HCT116 (cell line): Measurements from ENCODE around the gene ARRDC5. TPM values are rescaled to one million over a fixed set of nuclear protein-coding genes. Genes with fewer than 3 reads are reported as not detected.

Source experiments
- ATAC-seq: fragments of 200-7000 bp; cut with Tn5 transposase; 2 replicates; pipeline ENCODE4 v1.9.1; 2020; ENCODE audit warnings: mild to moderate bottlenecking, moderate library complexity
- BruUV-seq: library from RNA; stranded (reverse); fragments of 400-500 nt; replicated peaks from 2 replicates; lab custom pipeline; 2021; lab: Mats Ljungman, UMichigan
- CTCF ChIA-PET: fragments of 300-600 bp; sonication (Branson Sonifier 250); formaldehyde crosslinking; loops from one replicate; lab custom pipeline; 2021; ENCODE audit warnings: antibody characterized with exemption; lab: Charles Lee
- POLR2A ChIA-PET: fragments of 300-600, 350-600 bp; sonication (Branson Sonifier 250); formaldehyde crosslinking; loops from one replicate; lab custom pipeline; 2021; ENCODE audit warnings: antibody characterized with exemption; lab: Charles Lee
- RAD21 ChIA-PET, 2 experiments: fragments of 300-600 bp; sonication (Branson Sonifier 250); formaldehyde crosslinking; loops; one replicate each; lab custom pipeline; 2023; ENCODE audit warnings: low total read pairs in 2 of 2; ENCODE audit not compliant: uncharacterized antibody in 2 of 2, unreplicated experiment in 2 of 2, low non-redundant PET in 1 of 2; lab: Charles Lee
- DNase-seq: peaks from one replicate; pipeline ENCODE4 v3.0.0-alpha.2; 2010; ENCODE audit warnings: low read depth, low spot score
- H2AFZ ChIP-seq: fragments of 200-600 bp; shearing (Covaris generic), sonication (generic); 2 replicates; pipeline ENCODE4 v1.6.1; 2017; ENCODE audit warnings: low read depth, mixed run types, mixed read lengths, antibody characterized with exemption, low read length; ENCODE audit not compliant: poor library complexity, severe bottlenecking
- H3K27ac ChIP-seq: 2 replicates; pipeline ENCODE4 v1.5.1; 2012; ENCODE audit warnings: low read depth, low read length
- H3K27me3 ChIP-seq: fragments of 200-600 bp; sonication (generic); 2 replicates; pipeline ENCODE4 v1.6.1; 2016; ENCODE audit warnings: mixed run types, low read length, mixed read lengths; ENCODE audit not compliant: insufficient read depth
- H3K36me3 ChIP-seq, 2 experiments: fragments of 200-500 bp in 1 of 2; fragments of 200-600 bp in 1 of 2; sonication (Bioruptor generic) in 1 of 2; sonication (generic) in 1 of 2; 2 replicates each; pipeline versions ENCODE4 v1.5.1 to v1.6.1; 2014 to 2016; ENCODE audit warnings: low read length in 2 of 2, inconsistent platforms in 1 of 2, mixed read lengths in 1 of 2, mixed run types in 1 of 2; ENCODE audit not compliant: insufficient read depth in 2 of 2, control insufficient read depth in 1 of 2
- H3K4me1 ChIP-seq, 2 experiments: fragments of 200-600 bp in 1 of 2; sonication (generic) in 1 of 2; 2 replicates each; pipeline versions ENCODE4 v1.5.1 to v1.6.1; 2012 to 2017; ENCODE audit warnings: low read length in 2 of 2, inconsistent platforms in 1 of 2, mild to moderate bottlenecking in 1 of 2, mixed read lengths in 1 of 2, mixed run types in 1 of 2, moderate library complexity in 1 of 2; ENCODE audit not compliant: insufficient read depth in 2 of 2, control insufficient read depth in 1 of 2
- H3K4me2 ChIP-seq: fragments of 200-600 bp; sonication (generic); 2 replicates; pipeline ENCODE4 v1.6.1; 2017; ENCODE audit warnings: mixed run types, low read length, mixed read lengths
- H3K4me3 ChIP-seq, 2 experiments: fragments of 200-600 bp in 1 of 2; sonication (generic) in 1 of 2; replicated peaks in 1 of 2; 2 replicates each; pipeline ENCODE4 v1.5.1; 2011 to 2016; ENCODE audit warnings: low read length in 2 of 2, control low read depth in 1 of 2, low read depth in 1 of 2, mild to moderate bottlenecking in 1 of 2, mixed read lengths in 1 of 2, mixed run types in 1 of 2
- H3K79me2 ChIP-seq: fragments of 200-600 bp; sonication (generic); 2 replicates; pipeline ENCODE4 v1.6.1; 2017; ENCODE audit warnings: mild to moderate bottlenecking, mixed run types, low read length, moderate library complexity, mixed read lengths; ENCODE audit not compliant: insufficient read depth
- H3K9ac ChIP-seq: fragments of 200-600 bp; sonication (generic); 2 replicates; pipeline ENCODE4 v1.6.1; 2016; ENCODE audit warnings: low read length, mixed read lengths
- H3K9me2 ChIP-seq: fragments of 200-600 bp; sonication (generic), shearing (Covaris generic); 2 replicates; pipeline ENCODE4 v1.6.1; 2017; ENCODE audit warnings: mixed run types, mild to moderate bottlenecking, moderate library complexity; ENCODE audit not compliant: insufficient read depth
- H3K9me3 ChIP-seq, 2 experiments: fragments of 200-500 bp in 1 of 2; fragments of 200-600 bp in 1 of 2; sonication (Bioruptor generic) in 1 of 2; sonication (generic) in 1 of 2; 2 replicates each; pipeline ENCODE4 v1.6.1; 2014 to 2017; ENCODE audit warnings: low read length in 2 of 2, mixed read lengths in 2 of 2, inconsistent platforms in 1 of 2, low read depth in 1 of 2, mild to moderate bottlenecking in 1 of 2, mixed run types in 1 of 2, moderate library complexity in 1 of 2; ENCODE audit not compliant: control insufficient read depth in 1 of 2, insufficient read depth in 1 of 2
- H4K20me1 ChIP-seq: fragments of 200-600 bp; sonication (generic), shearing (Covaris generic); 2 replicates; pipeline ENCODE4 v1.6.1; 2017; ENCODE audit warnings: mixed run types, mild to moderate bottlenecking, moderate library complexity; ENCODE audit not compliant: insufficient read depth
- CBX3 ChIP-seq: IDR thresholded peaks from 2 replicates; pipeline ENCODE4 v1.6.1; 2012; ENCODE audit warnings: low read depth
- CEBPB ChIP-seq: IDR thresholded peaks from 2 replicates; pipeline ENCODE4 v1.6.1; 2012; ENCODE audit warnings: low read depth
- EGR1 ChIP-seq: IDR thresholded peaks from 2 replicates; pipeline ENCODE4 v1.6.1; 2012; ENCODE audit warnings: low read depth
- EZH2 ChIP-seq: fragments of 200-600 bp; sonication (generic); IDR thresholded peaks from 2 replicates; pipeline ENCODE4 v1.6.1; 2017; ENCODE audit warnings: antibody characterized with exemption, mixed run types
- EZH2phosphoT487 ChIP-seq: fragments of 200-600 bp; IDR thresholded peaks from 2 replicates; pipeline ENCODE4 v1.6.1; 2018; ENCODE audit warnings: antibody characterized with exemption, borderline replicate concordance
- FOSL1 ChIP-seq: IDR thresholded peaks from 2 replicates; pipeline ENCODE4 v1.6.1; 2012; ENCODE audit warnings: low read depth
- JUND ChIP-seq: IDR thresholded peaks from 2 replicates; pipeline ENCODE4 v1.6.1; 2012
- POLR2A ChIP-seq: IDR thresholded peaks from 2 replicates; pipeline ENCODE4 v1.7.0; 2011; ENCODE audit warnings: borderline replicate concordance; ENCODE audit not compliant: insufficient read depth, insufficient read length; ENCODE audit errors: extremely low read depth
- POLR2AphosphoS5 ChIP-seq: IDR thresholded peaks from 2 replicates; pipeline ENCODE4 v1.6.1; 2011; ENCODE audit warnings: mild to moderate bottlenecking, low read depth, low read length, moderate library complexity
- SIN3A ChIP-seq: IDR thresholded peaks from 2 replicates; pipeline ENCODE4 v1.6.1; 2012; ENCODE audit warnings: low read depth
- SP1 ChIP-seq: IDR thresholded peaks from 2 replicates; pipeline ENCODE4 v1.6.1; 2012; ENCODE audit warnings: low read depth
- SRF ChIP-seq: IDR thresholded peaks from 2 replicates; pipeline ENCODE4 v1.6.1; 2012; ENCODE audit warnings: low read depth
- TCF7L2 ChIP-seq: IDR thresholded peaks from 2 replicates; pipeline ENCODE4 v1.7.0; 2011; ENCODE audit warnings: borderline replicate concordance, inconsistent platforms; ENCODE audit not compliant: insufficient read depth, insufficient read length; ENCODE audit errors: extremely low read depth
- ZNF274 ChIP-seq: fragments of 200-500 bp; sonication (Bioruptor generic); IDR thresholded peaks from 2 replicates; pipeline ENCODE4 v1.6.1; 2014; ENCODE audit warnings: mild to moderate bottlenecking, low read depth, low read length, inconsistent platforms
- intact Hi-C: fragments of 100-400 bp; cut with micrococcal nuclease; formaldehyde crosslinking; loops from 2 replicates; pipeline ENCODE4 v1.10.0; 2022
- total RNA-seq: library from RNA; stranded (reverse); gene quantifications from one replicate; pipeline ENCODE4 v1.2.1, GENCODE V29; 2021; ENCODE audit not compliant: unreplicated experiment
- TF ChIP-seq, protein P1 (sequence below): IDR thresholded peaks from 2 replicates; pipeline ENCODE4 v1.6.1; 2012
- TF ChIP-seq, protein P2 (sequence below): IDR thresholded peaks from 2 replicates; pipeline ENCODE4 v1.6.1; 2011; ENCODE audit warnings: mild to moderate bottlenecking, low read length, moderate library complexity; ENCODE audit not compliant: insufficient replicate concordance; ENCODE audit errors: extremely low read depth
- TF ChIP-seq, protein P3 (sequence below): IDR thresholded peaks from 2 replicates; pipeline ENCODE4 v1.6.1; 2012; ENCODE audit warnings: low read depth
- TF ChIP-seq, protein P4 (sequence below), 3 experiments: fragments of 200-600 bp in 1 of 3; sonication (generic) in 1 of 3; IDR thresholded peaks in 2 of 3; conservative IDR thresholded peaks in 1 of 3; 2 replicates each; pipeline ENCODE4 v1.5.1; 2012 to 2017; ENCODE audit warnings: low read depth in 2 of 3, low read length in 2 of 3, antibody characterized with exemption in 1 of 3, borderline replicate concordance in 1 of 3, control low read depth in 1 of 3, mild to moderate bottlenecking in 1 of 3, mixed read lengths in 1 of 3, mixed run types in 1 of 3, moderate library complexity in 1 of 3; ENCODE audit not compliant: insufficient read depth in 1 of 3

The ARRDC5 gene
- total RNA-seq, 1 experiment from 2014 or later: not detected

DNA sequence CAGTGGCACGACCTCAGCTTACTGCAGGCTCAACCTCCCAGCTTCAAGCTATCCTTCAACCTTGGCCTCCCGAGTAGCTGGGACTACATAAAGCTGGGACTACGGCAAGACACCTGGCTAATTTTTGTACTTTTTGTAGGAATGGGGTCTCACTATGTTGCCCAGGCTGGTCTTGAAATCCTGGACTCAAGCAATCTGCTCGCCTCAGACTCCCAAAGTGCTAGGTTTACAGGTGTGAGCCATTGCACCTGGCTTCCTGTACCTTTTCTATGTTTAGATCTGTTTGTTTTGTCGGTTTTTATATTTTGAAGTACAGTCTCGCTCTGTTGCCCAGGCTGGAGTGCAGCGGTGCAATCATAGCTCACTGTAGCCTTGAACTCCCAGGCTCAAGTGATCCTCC lies 53.7 kb downstream of the ARRDC5 start:
- intact Hi-C loops: no loop called here
- POLR2A ChIA-PET: no interaction called here

More for the DNA sequence above, 53.7 kb downstream of the ARRDC5 start:
- Histone ChIP-seq H3K4me1 (no peaks in the 10 kb centered on the region), H3K27me3 (no peaks in the 10 kb centered on the region), H3K9ac (no peak overlapping the region), H3K36me3 (peaks cover 34 to 48% of the 10 kb centered on the region in 2 experiments), H4K20me1 (no peaks in the 10 kb centered on the region), H2AFZ (no peak overlapping the region), H3K4me2 (no peak overlapping the region), H3K27ac (no peak overlapping the region), H3K79me2 (peaks cover 3% of the 10 kb centered on the region; the same call in 1 of the 2 replicates), H3K9me2 (no peaks in the 10 kb centered on the region), H3K4me3 (no peak overlapping the region), H3K9me3 (no peaks in the 10 kb centered on the region)
- TF ChIP-seq EZH2 (no peak), POLR2A (no peak), CBX3 (no peak), SP1 (no peak), TCF7L2 (no peak), ZNF274 (no peak), EZH2phosphoT487 (no peak), SIN3A (no peak), FOSL1 (no peak), JUND (no peak), EGR1 (no peak), CEBPB (no peak), POLR2AphosphoS5 (no peak), SRF (no peak)
- TF ChIP-seq, protein P1, sequence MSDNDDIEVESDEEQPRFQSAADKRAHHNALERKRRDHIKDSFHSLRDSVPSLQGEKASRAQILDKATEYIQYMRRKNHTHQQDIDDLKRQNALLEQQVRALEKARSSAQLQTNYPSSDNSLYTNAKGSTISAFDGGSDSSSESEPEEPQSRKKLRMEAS: no peak
- TF ChIP-seq, protein P2, sequence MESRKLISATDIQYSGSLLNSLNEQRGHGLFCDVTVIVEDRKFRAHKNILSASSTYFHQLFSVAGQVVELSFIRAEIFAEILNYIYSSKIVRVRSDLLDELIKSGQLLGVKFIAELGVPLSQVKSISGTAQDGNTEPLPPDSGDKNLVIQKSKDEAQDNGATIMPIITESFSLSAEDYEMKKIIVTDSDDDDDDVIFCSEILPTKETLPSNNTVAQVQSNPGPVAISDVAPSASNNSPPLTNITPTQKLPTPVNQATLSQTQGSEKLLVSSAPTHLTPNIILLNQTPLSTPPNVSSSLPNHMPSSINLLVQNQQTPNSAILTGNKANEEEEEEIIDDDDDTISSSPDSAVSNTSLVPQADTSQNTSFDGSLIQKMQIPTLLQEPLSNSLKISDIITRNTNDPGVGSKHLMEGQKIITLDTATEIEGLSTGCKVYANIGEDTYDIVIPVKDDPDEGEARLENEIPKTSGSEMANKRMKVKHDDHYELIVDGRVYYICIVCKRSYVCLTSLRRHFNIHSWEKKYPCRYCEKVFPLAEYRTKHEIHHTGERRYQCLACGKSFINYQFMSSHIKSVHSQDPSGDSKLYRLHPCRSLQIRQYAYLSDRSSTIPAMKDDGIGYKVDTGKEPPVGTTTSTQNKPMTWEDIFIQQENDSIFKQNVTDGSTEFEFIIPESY: no peak
- TF ChIP-seq, protein P3, sequence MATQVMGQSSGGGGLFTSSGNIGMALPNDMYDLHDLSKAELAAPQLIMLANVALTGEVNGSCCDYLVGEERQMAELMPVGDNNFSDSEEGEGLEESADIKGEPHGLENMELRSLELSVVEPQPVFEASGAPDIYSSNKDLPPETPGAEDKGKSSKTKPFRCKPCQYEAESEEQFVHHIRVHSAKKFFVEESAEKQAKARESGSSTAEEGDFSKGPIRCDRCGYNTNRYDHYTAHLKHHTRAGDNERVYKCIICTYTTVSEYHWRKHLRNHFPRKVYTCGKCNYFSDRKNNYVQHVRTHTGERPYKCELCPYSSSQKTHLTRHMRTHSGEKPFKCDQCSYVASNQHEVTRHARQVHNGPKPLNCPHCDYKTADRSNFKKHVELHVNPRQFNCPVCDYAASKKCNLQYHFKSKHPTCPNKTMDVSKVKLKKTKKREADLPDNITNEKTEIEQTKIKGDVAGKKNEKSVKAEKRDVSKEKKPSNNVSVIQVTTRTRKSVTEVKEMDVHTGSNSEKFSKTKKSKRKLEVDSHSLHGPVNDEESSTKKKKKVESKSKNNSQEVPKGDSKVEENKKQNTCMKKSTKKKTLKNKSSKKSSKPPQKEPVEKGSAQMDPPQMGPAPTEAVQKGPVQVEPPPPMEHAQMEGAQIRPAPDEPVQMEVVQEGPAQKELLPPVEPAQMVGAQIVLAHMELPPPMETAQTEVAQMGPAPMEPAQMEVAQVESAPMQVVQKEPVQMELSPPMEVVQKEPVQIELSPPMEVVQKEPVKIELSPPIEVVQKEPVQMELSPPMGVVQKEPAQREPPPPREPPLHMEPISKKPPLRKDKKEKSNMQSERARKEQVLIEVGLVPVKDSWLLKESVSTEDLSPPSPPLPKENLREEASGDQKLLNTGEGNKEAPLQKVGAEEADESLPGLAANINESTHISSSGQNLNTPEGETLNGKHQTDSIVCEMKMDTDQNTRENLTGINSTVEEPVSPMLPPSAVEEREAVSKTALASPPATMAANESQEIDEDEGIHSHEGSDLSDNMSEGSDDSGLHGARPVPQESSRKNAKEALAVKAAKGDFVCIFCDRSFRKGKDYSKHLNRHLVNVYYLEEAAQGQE: no peak
- TF ChIP-seq, protein P4, sequence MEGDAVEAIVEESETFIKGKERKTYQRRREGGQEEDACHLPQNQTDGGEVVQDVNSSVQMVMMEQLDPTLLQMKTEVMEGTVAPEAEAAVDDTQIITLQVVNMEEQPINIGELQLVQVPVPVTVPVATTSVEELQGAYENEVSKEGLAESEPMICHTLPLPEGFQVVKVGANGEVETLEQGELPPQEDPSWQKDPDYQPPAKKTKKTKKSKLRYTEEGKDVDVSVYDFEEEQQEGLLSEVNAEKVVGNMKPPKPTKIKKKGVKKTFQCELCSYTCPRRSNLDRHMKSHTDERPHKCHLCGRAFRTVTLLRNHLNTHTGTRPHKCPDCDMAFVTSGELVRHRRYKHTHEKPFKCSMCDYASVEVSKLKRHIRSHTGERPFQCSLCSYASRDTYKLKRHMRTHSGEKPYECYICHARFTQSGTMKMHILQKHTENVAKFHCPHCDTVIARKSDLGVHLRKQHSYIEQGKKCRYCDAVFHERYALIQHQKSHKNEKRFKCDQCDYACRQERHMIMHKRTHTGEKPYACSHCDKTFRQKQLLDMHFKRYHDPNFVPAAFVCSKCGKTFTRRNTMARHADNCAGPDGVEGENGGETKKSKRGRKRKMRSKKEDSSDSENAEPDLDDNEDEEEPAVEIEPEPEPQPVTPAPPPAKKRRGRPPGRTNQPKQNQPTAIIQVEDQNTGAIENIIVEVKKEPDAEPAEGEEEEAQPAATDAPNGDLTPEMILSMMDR (IDR thresholded peaks at IDR 0.05 in 2 of 3, conservative IDR thresholded peaks at IDR 0.05 in 1 of 3; ENCODE audit: borderline replicate concordance in 1 of 3, insufficient read depth in 1 of 3, low read depth in 2 of 3, low read length in 2 of 3): no peak
- no peak for DNase-seq
- ATAC-seq: no peak
- BruUV-seq: no TSS peak
- CTCF ChIA-PET: no interaction called here
- RAD21 ChIA-PET: no interaction called here
